Caco-2 (cell line): ENCODE results near the gene OR5AN1. TPM values are rescaled to one million over a fixed set of nuclear protein-coding genes. Genes with fewer than 3 reads are reported as not detected.

ENCODE experiments used
- BruUV-seq: library from RNA; stranded (reverse); fragments of 400-500 nt; replicated peaks from 2 replicates; lab custom pipeline; 2021; lab: Mats Ljungman, UMichigan
- CTCF ChIA-PET: fragments of 300-600 bp; sonication (Branson Sonifier 250); formaldehyde crosslinking; loops from one replicate; lab custom pipeline; 2022; ENCODE audit warnings: antibody characterized with exemption; lab: Charles Lee
- POLR2A ChIA-PET: fragments of 300-600 bp; sonication (Branson Sonifier 250); formaldehyde crosslinking; loops from one replicate; lab custom pipeline; 2022; ENCODE audit warnings: antibody characterized with exemption; lab: Charles Lee
- DNase-seq, 2 experiments: peaks; one replicate each; pipeline versions ENCODE4 v3.0.0 to v3.0.0-alpha.2; 2020 to 2022
- H3K27me3 ChIP-seq: replicated peaks from 2 replicates; pipeline ENCODE4 v1.6.0; 2011; ENCODE audit warnings: low read length; ENCODE audit not compliant: control insufficient read depth, insufficient read depth
- H3K36me3 ChIP-seq: 2 replicates; pipeline ENCODE4 v1.5.1; 2011; ENCODE audit warnings: low read length; ENCODE audit not compliant: control insufficient read depth, insufficient read depth
- H3K4me1 ChIP-seq: fragments of 250-450 bp; sonication (Bioruptor Pico); 2 replicates; pipeline ENCODE4 v1.5.1; 2020; ENCODE audit warnings: mild to moderate bottlenecking
- H3K4me3 ChIP-seq: 2 replicates; pipeline ENCODE4 v1.5.1; 2011; ENCODE audit warnings: low read depth, mild to moderate bottlenecking, control low read depth, low read length
- H3K9me3 ChIP-seq: fragments of 250-450 bp; sonication (Bioruptor Pico); 2 replicates; pipeline ENCODE4 v1.5.1; 2020; ENCODE audit warnings: mild to moderate bottlenecking, moderate library complexity
- H3K27ac Mint-ChIP-seq: one replicate; pipeline ENCODE4 v1.8.0; 2022; ENCODE audit warnings: mixed read lengths; ENCODE audit not compliant: unreplicated experiment
- H3K27me3 Mint-ChIP-seq: one replicate; pipeline ENCODE4 v1.8.0; 2022; ENCODE audit warnings: mixed read lengths; ENCODE audit not compliant: insufficient read depth, unreplicated experiment
- H3K36me3 Mint-ChIP-seq: one replicate; pipeline ENCODE4 v1.8.0; 2022; ENCODE audit warnings: mild to moderate bottlenecking, mixed read lengths; ENCODE audit not compliant: insufficient read depth, unreplicated experiment
- H3K4me1 Mint-ChIP-seq: one replicate; pipeline ENCODE4 v1.8.0; 2022; ENCODE audit warnings: low read depth, mixed read lengths; ENCODE audit not compliant: unreplicated experiment
- H3K4me3 Mint-ChIP-seq: one replicate; pipeline ENCODE4 v1.8.0; 2022; ENCODE audit warnings: mild to moderate bottlenecking, moderate library complexity, mixed read lengths; ENCODE audit not compliant: unreplicated experiment
- H3K9me3 Mint-ChIP-seq: one replicate; pipeline ENCODE4 v1.8.0; 2022; ENCODE audit warnings: mixed read lengths; ENCODE audit not compliant: unreplicated experiment
- intact Hi-C: fragments of 100-400 bp; cut with micrococcal nuclease; formaldehyde crosslinking; loops from one replicate; pipeline ENCODE4 v1.10.0; 2022; ENCODE audit not compliant: unreplicated experiment
- total RNA-seq: library from RNA; stranded (reverse); gene quantifications from 2 replicates; pipeline ENCODE4 v1.2.3, GENCODE V29; 2022
- TF ChIP-seq, protein P1 (sequence below), 2 experiments: fragments of 200-600 bp in 1 of 2; IDR thresholded peaks; 1 replicate in 1 of 2; 2 replicates in 1 of 2; pipeline versions ENCODE4 v1.5.1 to v1.8.0; 2011 to 2022; ENCODE audit warnings: antibody characterized with exemption in 1 of 2, control low read depth in 1 of 2, inconsistent platforms in 1 of 2, low read depth in 1 of 2, low read length in 1 of 2, mild to moderate bottlenecking in 1 of 2, moderate library complexity in 1 of 2; ENCODE audit not compliant: insufficient read depth in 1 of 2, severe bottlenecking in 1 of 2, unreplicated experiment in 1 of 2

OR5AN1 gene
- total RNA-seq, 1 experiment from 2014 or later: not detected

DNA sequence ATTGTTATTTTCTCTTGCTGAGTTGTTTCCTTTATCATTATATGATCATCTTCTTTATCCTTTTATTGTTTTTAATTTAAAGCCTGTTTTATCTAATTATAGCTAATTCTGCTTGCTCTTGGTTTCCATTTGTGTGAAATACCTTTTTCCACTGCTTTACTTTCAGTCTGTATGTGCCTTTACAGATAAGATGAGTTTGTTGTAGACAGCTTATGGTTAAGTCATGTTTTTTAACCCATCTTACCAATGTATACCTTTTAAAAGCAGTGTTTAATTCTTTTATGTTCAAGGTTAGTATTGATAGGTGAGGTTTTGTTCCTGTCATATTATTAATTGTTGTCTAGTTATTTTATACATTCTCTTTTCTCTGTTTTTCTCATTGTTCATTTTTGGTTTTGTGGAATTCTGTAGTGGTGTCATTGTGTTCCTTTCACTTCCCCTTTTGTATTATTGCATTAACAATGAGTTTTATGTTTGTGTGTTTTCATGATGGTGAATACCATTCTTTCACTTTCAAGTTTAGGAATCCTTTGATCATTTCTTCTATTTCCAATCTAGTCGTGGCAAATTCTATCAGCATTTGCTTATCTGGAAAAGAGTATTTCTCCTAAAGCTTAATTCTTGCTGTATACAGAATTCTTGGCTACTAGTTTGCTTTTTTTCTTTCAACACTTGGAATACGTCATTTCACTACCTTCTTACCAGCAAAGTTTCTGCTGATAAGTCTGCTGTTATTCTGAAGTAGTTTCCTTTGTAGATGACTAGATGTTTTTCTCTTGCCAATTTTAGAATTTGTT lies 21.8 kb downstream of the OR5AN1 start:
- Histone ChIP-seq H3K27me3 (no peaks in the 10 kb centered on the region), H3K4me3 (no peak overlapping the region), H3K9me3 (no peaks in the 10 kb centered on the region), H3K4me1 (no peaks in the 10 kb centered on the region), H3K36me3 (no peaks in the 10 kb centered on the region)
- no TSS peak for BruUV-seq
- Mint-ChIP-seq H3K36me3 (no peaks in the 10 kb centered on the region), H3K4me1 (no peaks in the 10 kb centered on the region), H3K9me3 (no peaks in the 10 kb centered on the region), H3K27ac (no peak overlapping the region), H3K27me3 (peaks cover 4% of the 10 kb centered on the region), H3K4me3 (no peak overlapping the region)
- intact Hi-C loops: no loop called here
- ChIA-PET CTCF (no interaction called here), POLR2A (no interaction called here)
- DNase-seq: no peak
- TF ChIP-seq, protein P1, sequence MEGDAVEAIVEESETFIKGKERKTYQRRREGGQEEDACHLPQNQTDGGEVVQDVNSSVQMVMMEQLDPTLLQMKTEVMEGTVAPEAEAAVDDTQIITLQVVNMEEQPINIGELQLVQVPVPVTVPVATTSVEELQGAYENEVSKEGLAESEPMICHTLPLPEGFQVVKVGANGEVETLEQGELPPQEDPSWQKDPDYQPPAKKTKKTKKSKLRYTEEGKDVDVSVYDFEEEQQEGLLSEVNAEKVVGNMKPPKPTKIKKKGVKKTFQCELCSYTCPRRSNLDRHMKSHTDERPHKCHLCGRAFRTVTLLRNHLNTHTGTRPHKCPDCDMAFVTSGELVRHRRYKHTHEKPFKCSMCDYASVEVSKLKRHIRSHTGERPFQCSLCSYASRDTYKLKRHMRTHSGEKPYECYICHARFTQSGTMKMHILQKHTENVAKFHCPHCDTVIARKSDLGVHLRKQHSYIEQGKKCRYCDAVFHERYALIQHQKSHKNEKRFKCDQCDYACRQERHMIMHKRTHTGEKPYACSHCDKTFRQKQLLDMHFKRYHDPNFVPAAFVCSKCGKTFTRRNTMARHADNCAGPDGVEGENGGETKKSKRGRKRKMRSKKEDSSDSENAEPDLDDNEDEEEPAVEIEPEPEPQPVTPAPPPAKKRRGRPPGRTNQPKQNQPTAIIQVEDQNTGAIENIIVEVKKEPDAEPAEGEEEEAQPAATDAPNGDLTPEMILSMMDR (IDR thresholded peaks at IDR 0.05; ENCODE audit: insufficient read depth in 1 of 2, low read depth in 1 of 2, low read length in 1 of 2, severe bottlenecking in 1 of 2, unreplicated experiment in 1 of 2): no peak

DNA sequence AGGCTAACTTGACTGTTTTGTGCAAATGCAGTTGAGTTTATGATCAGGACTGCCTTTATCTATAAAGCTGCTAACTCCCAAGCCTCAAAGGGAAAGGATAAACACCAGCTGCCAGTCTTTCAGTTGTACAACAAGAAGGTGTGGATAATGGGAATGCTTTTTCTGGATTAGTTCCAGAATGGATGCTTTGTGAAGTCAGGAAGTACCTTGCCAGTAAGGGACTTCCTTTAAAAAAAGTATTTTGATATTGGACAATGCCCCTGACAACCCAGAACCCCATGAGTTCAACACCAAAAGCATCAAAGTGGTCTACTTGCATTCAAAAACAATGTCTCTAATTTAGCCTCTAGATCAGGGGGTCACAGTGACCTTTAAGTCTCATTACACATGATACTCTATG lies 35.5 kb downstream of the OR5AN1 start:
- no TSS peak for BruUV-seq
- intact Hi-C loops: no loop called here
- Mint-ChIP-seq H3K27me3 (no peaks in the 10 kb centered on the region), H3K9me3 (no peaks in the 10 kb centered on the region), H3K4me1 (no peaks in the 10 kb centered on the region), H3K27ac (no peak overlapping the region), H3K4me3 (no peak overlapping the region), H3K36me3 (peaks cover 6% of the 10 kb centered on the region)
- Histone ChIP-seq H3K4me1 (no peaks in the 10 kb centered on the region), H3K9me3 (peaks cover 6% of the 10 kb centered on the region), H3K4me3 (no peak overlapping the region), H3K36me3 (no peaks in the 10 kb centered on the region), H3K27me3 (no peaks in the 10 kb centered on the region)
- DNase-seq: no peak
- TF ChIP-seq, protein P1 (IDR thresholded peaks at IDR 0.05; ENCODE audit: insufficient read depth in 1 of 2, low read depth in 1 of 2, low read length in 1 of 2, severe bottlenecking in 1 of 2, unreplicated experiment in 1 of 2): no peak
- ChIA-PET POLR2A (no interaction called here), CTCF (no interaction called here)

DNA sequence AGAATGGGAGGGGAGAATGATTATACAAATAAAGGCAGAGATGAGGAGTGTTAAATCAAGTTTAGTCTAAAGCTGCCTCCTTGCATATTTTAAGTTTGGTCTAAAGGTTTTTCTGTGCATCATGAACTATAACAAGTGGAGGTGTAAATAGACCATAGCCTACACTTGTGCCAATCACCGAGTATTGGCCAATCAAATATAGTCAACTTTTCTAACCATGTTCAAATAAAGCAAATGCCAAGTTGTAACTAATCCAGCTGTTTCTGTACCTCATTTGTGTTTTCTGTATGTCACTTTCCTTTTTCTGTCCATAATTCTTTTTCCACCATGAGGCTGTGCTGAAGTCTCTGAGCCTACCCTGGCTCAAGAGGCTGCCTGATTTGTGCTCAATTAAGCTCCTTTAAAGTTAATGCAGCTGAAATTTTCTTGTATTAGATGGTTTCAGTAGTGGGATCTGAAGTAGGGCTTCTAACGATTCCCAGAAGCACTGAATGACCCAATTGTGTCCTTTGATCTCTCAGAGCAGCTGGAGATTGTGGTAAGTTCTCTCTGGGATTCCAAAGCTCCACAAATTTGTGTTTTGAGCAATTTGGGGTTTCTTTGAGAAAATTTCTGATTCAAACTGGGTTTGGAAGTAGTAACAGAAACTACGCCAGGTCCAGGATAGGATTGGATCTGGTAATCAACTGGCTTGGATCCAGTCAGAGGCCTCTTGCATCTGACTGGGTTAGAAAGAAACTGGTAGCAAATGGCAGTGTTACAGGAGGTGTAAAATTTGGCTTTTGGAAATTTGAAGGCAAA lies 42.0 kb downstream of the OR5AN1 start:
- peaks cover 19% of the 10 kb centered on the region for H3K9me3 Mint-ChIP-seq
- no peaks in the 10 kb centered on the region for H3K4me1 ChIP-seq
- no peaks in the 10 kb centered on the region for H3K27me3 Mint-ChIP-seq
- H3K9me3 ChIP-seq: peaks cover 23% of the 10 kb centered on the region
- no peak for DNase-seq
- TF ChIP-seq, protein P1 (IDR thresholded peaks at IDR 0.05; ENCODE audit: insufficient read depth in 1 of 2, low read depth in 1 of 2, low read length in 1 of 2, severe bottlenecking in 1 of 2, unreplicated experiment in 1 of 2): no peak
- no peak overlapping the region for H3K4me3 ChIP-seq
- ChIA-PET POLR2A (no interaction called here), CTCF (no interaction called here)
- no peaks in the 10 kb centered on the region for H3K36me3 ChIP-seq
- no peak overlapping the region for H3K27ac Mint-ChIP-seq
- H3K36me3 Mint-ChIP-seq: no peaks in the 10 kb centered on the region
- H3K27me3 ChIP-seq: no peaks in the 10 kb centered on the region
- intact Hi-C loops: no loop called here
- no TSS peak for BruUV-seq
- H3K4me1 Mint-ChIP-seq: no peaks in the 10 kb centered on the region
- H3K4me3 Mint-ChIP-seq: no peak overlapping the region
